GM23248 (cell line): ENCODE results near the gene ATP5PB.

Experiments used
- EZH2 ChIP-seq: fragments of 200-600 bp; sonication (generic); IDR thresholded peaks from 2 replicates; pipeline ENCODE4 v1.6.1; 2018; ENCODE audit warnings: antibody characterized with exemption, mild to moderate bottlenecking; ENCODE audit not compliant: insufficient read depth, poor library complexity, severe bottlenecking
- EZH2phosphoT487 ChIP-seq: fragments of 200-600 bp; sonication (generic); IDR thresholded peaks from 2 replicates; pipeline ENCODE4 v1.6.1; 2018; ENCODE audit warnings: antibody characterized with exemption, moderate library complexity, mild to moderate bottlenecking, low read depth; ENCODE audit not compliant: insufficient read depth

- TF ChIP-seq EZH2, result no peak
- TF ChIP-seq EZH2phosphoT487, result no peak
Observed at GRCh38 chr1:111484391-111485026, 35.2 kb downstream of the ATP5PB start.
